ENCODE data around the gene MYH16. TPM values are rescaled to one million over a fixed set of nuclear protein-coding genes. Genes with fewer than 3 reads are reported as not detected.
"Not testable (repeated sequence)": the region's sequence is repeated elsewhere in the genome, so short reads cannot be mapped to it uniquely, and the experiment has no call there.

The MYH16 gene
- total and polyA plus RNA-seq, 9 of the 15 experiments (the other 6 are each of a cell fraction or from before 2014, with no cell fraction given): 0.09 TPM; not detected in 8

GRCh38 chr7:99284165-99284564, 11.5 kb downstream of the MYH16 start:
- H3K9me3 ChIP-seq (replicated peaks; ENCODE audit: control insufficient read depth, insufficient read depth, low read depth, low read length); H4K20me1 ChIP-seq (replicated peaks; ENCODE audit: control insufficient read depth, insufficient read depth, low read length); H2AFZ ChIP-seq (ENCODE audit: low read depth, low read length); H3K4me1 ChIP-seq (replicated peaks in 1 of 2; ENCODE audit: control insufficient read depth in 2 of 2, insufficient read depth in 2 of 2, low read length in 2 of 2); CTCF ChIA-PET (ENCODE audit: low intra/inter-chr PET ratio); FAIRE-seq; H3K79me2 ChIP-seq (ENCODE audit: control insufficient read depth, insufficient read depth, low read length); DNase-seq (ENCODE audit: extremely low read depth in 1 of 4, low spot score in 3 of 4); H3K36me3 ChIP-seq (ENCODE audit: control insufficient read depth, insufficient read depth, low read length); H3K4me2 ChIP-seq (ENCODE audit: insufficient read depth, low read length); H3K27ac ChIP-seq (ENCODE audit: extremely low read depth, low read depth, low read length); BruUV-seq (replicated peaks); intact Hi-C loops (cut with micrococcal nuclease); H3K9ac ChIP-seq (ENCODE audit: insufficient read depth in 1 of 2, low read depth in 2 of 2, low read length in 2 of 2); ATAC-seq; H3K4me3 ChIP-seq; in situ Hi-C loops (cut with MboI): not testable (repeated sequence)
- Histone ChIP-seq H3K27me3 (ENCODE audit: control insufficient read depth in 2 of 2, insufficient read depth in 2 of 2, low read length in 2 of 2) (peaks cover 71 to 87% of the 10 kb centered on the region in 2 experiments), H3K9me1 (ENCODE audit: control insufficient read depth, insufficient read depth, low read length) (peaks cover 11% of the 10 kb centered on the region)
- POLR2A ChIA-PET: interaction anchor here (0.9 to 1.6 kb wide), 5 partner anchors 9 to 36 kb away, joined by 3 to 4 read pairs (median 4); no protein-coding TSS in a partner anchor
- peak; percentile 34; the same call in 1 of the 2 replicates for TF ChIP-seq ZNF121 (CRISPR knock-in tag; conservative IDR thresholded peaks at IDR 0.05)
- 3% methylated on average over 4 of the region's 4 CpGs for WGBS (ENCODE audit: insufficient coverage, low coverage, missing lambda C conversion rate)

GRCh38 chr7:99287779-99288534, 15.3 kb downstream of the MYH16 start:
- H3K36me3 ChIP-seq (ENCODE audit: control insufficient read depth, insufficient read depth, low read length): no peaks in the 10 kb centered on the region
- H3K27ac ChIP-seq (ENCODE audit: extremely low read depth, low read depth, low read length): no peak overlapping the region
- ChIA-PET CTCF (ENCODE audit: low intra/inter-chr PET ratio) (no interaction called here), POLR2A (no interaction called here)
- BruUV-seq (replicated peaks): no TSS peak
- no peaks in the 10 kb centered on the region for H3K79me2 ChIP-seq (ENCODE audit: control insufficient read depth, insufficient read depth, low read length)
- H2AFZ ChIP-seq (ENCODE audit: low read depth, low read length): no peak overlapping the region
- ATAC-seq: peak; percentile 45; the same call in 2 of the 3 replicates
- intact Hi-C loops (cut with micrococcal nuclease): no loop called here
- FAIRE-seq: no peak
- H3K9me3 ChIP-seq (replicated peaks; ENCODE audit: control insufficient read depth, insufficient read depth, low read depth, low read length): no peaks in the 10 kb centered on the region
- peaks cover 46 to 64% of the 10 kb centered on the region in 2 experiments for H3K27me3 ChIP-seq (ENCODE audit: control insufficient read depth in 2 of 2, insufficient read depth in 2 of 2, low read length in 2 of 2)
- H3K4me1 ChIP-seq (replicated peaks in 1 of 2; ENCODE audit: control insufficient read depth in 2 of 2, insufficient read depth in 2 of 2, low read length in 2 of 2): peaks cover 0 to 7% of the 10 kb centered on the region in 2 experiments; a peak in 2 of 5 replicates
- no peak overlapping the region for H3K4me2 ChIP-seq (ENCODE audit: insufficient read depth, low read length)
- WGBS (ENCODE audit: insufficient coverage, low coverage, missing lambda C conversion rate): 8% methylated on average over 23 of the region's 23 CpGs
- no peak overlapping the region for H3K4me3 ChIP-seq
- H4K20me1 ChIP-seq (replicated peaks; ENCODE audit: control insufficient read depth, insufficient read depth, low read length): peaks cover 12% of the 10 kb centered on the region; the same call in 1 of the 2 replicates
- peak overlapping the region in 1 of 2 experiments; percentile 53; a peak in 1 of 4 replicates for H3K9ac ChIP-seq (ENCODE audit: insufficient read depth in 1 of 2, low read depth in 2 of 2, low read length in 2 of 2)
- H3K9me1 ChIP-seq (ENCODE audit: control insufficient read depth, insufficient read depth, low read length): peaks cover 5% of the 10 kb centered on the region
- DNase-seq (ENCODE audit: extremely low read depth in 1 of 4, low spot score in 3 of 4): no peak
- in situ Hi-C loops (cut with MboI): no loop called here
- TF ChIP-seq L3MBTL2 (IDR thresholded peaks at IDR 0.05): peak; percentile 61; the same call in 1 of the 2 replicates
- TF ChIP-seq ZNF165 (CRISPR knock-in tag; IDR thresholded peaks at IDR 0.05; ENCODE audit: borderline replicate concordance): no peak
- TF ChIP-seq KLF13 (tag; IDR thresholded peaks at IDR 0.05; ENCODE audit: borderline replicate concordance, low read depth): no peak
- no peak for TF ChIP-seq SRSF9 (IDR thresholded peaks at IDR 0.05; ENCODE audit: borderline replicate concordance, low read depth, low read length)
- TF ChIP-seq ZNF778 (CRISPR knock-in tag; IDR thresholded peaks at IDR 0.05): no peak
- TF ChIP-seq ZC3H4 (CRISPR knock-in tag; IDR thresholded peaks at IDR 0.05; ENCODE audit: borderline replicate concordance): no peak
- TF ChIP-seq, protein P1, sequence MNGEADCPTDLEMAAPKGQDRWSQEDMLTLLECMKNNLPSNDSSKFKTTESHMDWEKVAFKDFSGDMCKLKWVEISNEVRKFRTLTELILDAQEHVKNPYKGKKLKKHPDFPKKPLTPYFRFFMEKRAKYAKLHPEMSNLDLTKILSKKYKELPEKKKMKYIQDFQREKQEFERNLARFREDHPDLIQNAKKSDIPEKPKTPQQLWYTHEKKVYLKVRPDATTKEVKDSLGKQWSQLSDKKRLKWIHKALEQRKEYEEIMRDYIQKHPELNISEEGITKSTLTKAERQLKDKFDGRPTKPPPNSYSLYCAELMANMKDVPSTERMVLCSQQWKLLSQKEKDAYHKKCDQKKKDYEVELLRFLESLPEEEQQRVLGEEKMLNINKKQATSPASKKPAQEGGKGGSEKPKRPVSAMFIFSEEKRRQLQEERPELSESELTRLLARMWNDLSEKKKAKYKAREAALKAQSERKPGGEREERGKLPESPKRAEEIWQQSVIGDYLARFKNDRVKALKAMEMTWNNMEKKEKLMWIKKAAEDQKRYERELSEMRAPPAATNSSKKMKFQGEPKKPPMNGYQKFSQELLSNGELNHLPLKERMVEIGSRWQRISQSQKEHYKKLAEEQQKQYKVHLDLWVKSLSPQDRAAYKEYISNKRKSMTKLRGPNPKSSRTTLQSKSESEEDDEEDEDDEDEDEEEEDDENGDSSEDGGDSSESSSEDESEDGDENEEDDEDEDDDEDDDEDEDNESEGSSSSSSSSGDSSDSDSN (IDR thresholded peaks at IDR 0.05; ENCODE audit: borderline replicate concordance in 1 of 2, low read depth in 2 of 2, low read length in 2 of 2): 0 out of 4 replicates have a peak, but pooled peaks of 1 of the 2 experiments have one; percentile 51

Measured in K562 (cell line).